Neural crest cell (in vitro differentiated cells): ENCODE measurements around the gene PHF21A. TPM values are rescaled to one million over a fixed set of nuclear protein-coding genes. Genes with fewer than 3 reads are reported as not detected.

Experiments
- DNase-seq: peaks from one replicate; pipeline ENCODE4 v3.0.0; 2021; ENCODE audit warnings: low read depth, mixed read lengths, low spot score
- H3K27ac Mint-ChIP-seq: one replicate; pipeline ENCODE4 v1.8.0; 2021; ENCODE audit warnings: mild to moderate bottlenecking, mixed read lengths; ENCODE audit not compliant: unreplicated experiment
- H3K27me3 Mint-ChIP-seq: 2 replicates; pipeline ENCODE4 v1.8.0; 2021; ENCODE audit warnings: low read depth, mild to moderate bottlenecking, mixed read lengths
- H3K36me3 Mint-ChIP-seq: 2 replicates; pipeline ENCODE4 v1.8.0; 2021; ENCODE audit warnings: low read depth, mild to moderate bottlenecking, mixed read lengths
- H3K4me1 Mint-ChIP-seq: 2 replicates; pipeline ENCODE4 v1.8.0; 2021; ENCODE audit warnings: mixed read lengths
- H3K4me3 Mint-ChIP-seq: one replicate; pipeline ENCODE4 v1.8.0; 2021; ENCODE audit warnings: mild to moderate bottlenecking, mixed read lengths
- H3K9me3 Mint-ChIP-seq: 2 replicates; pipeline ENCODE4 v1.8.0; 2021; ENCODE audit warnings: mixed read lengths
- CTCF ChIP-seq: fragments of 200-600 bp; sonication (generic); conservative IDR thresholded peaks from 2 replicates; pipeline ENCODE4 v1.5.0; 2021; ENCODE audit warnings: antibody characterized with exemption, mild to moderate bottlenecking
- total RNA-seq: library from RNA; stranded (reverse); gene quantifications from 2 replicates; pipeline ENCODE4 v1.2.1, GENCODE V29; 2021

PHF21A gene
- total RNA-seq, 1 donor from 2014 or later: 56.5 TPM

GRCh38 chr11:46141597-46141996 is 20.3 kb upstream of the PHF21A start:
- no peak for TF ChIP-seq CTCF

GRCh38 chr11:46134540-46134939 is 13.3 kb upstream of the PHF21A start:
- H3K4me1 Mint-ChIP-seq: no peaks in the 10 kb centered on the region
- no peaks in the 10 kb centered on the region for H3K9me3 Mint-ChIP-seq
- no peak for DNase-seq
- peaks cover 6% of the 10 kb centered on the region for H3K27me3 Mint-ChIP-seq
- no peak overlapping the region for H3K27ac Mint-ChIP-seq
- TF ChIP-seq CTCF: no peak
- no peaks in the 10 kb centered on the region for H3K36me3 Mint-ChIP-seq
- H3K4me3 Mint-ChIP-seq: no peak overlapping the region

More at GRCh38 chr11:46141597-46141996, 20.3 kb upstream of the PHF21A start:
- H3K4me1 Mint-ChIP-seq: no peaks in the 10 kb centered on the region
- no peaks in the 10 kb centered on the region for H3K36me3 Mint-ChIP-seq
- no peak overlapping the region for H3K27ac Mint-ChIP-seq
- peaks cover 3% of the 10 kb centered on the region for H3K27me3 Mint-ChIP-seq
- H3K9me3 Mint-ChIP-seq: no peaks in the 10 kb centered on the region
- no peak for DNase-seq
- no peak overlapping the region for H3K4me3 Mint-ChIP-seq

GRCh38 chr11:46134061-46134460 is 12.8 kb upstream of the PHF21A start:
- H3K36me3 Mint-ChIP-seq: no peaks in the 10 kb centered on the region
- no peak for DNase-seq
- H3K4me3 Mint-ChIP-seq: no peak overlapping the region
- H3K27me3 Mint-ChIP-seq: peaks cover 6% of the 10 kb centered on the region
- no peaks in the 10 kb centered on the region for H3K4me1 Mint-ChIP-seq
- H3K27ac Mint-ChIP-seq: no peak overlapping the region
- no peak for TF ChIP-seq CTCF
- H3K9me3 Mint-ChIP-seq: no peaks in the 10 kb centered on the region

- H3K9me3 Mint-ChIP-seq: no peaks in the 10 kb centered on the region
- H3K27ac Mint-ChIP-seq: peak overlapping the region; percentile 27
- no peak for DNase-seq
- TF ChIP-seq CTCF: no peak
- peaks cover 6% of the 10 kb centered on the region for H3K27me3 Mint-ChIP-seq
- no peaks in the 10 kb centered on the region for H3K4me1 Mint-ChIP-seq
- H3K4me3 Mint-ChIP-seq: no peak overlapping the region
- no peaks in the 10 kb centered on the region for H3K36me3 Mint-ChIP-seq
Measured at GRCh38 chr11:46133119-46133518, 11.9 kb upstream of the PHF21A start.

GRCh38 chr11:46130286-46130940 is 9.2 kb upstream of the PHF21A start:
- Mint-ChIP-seq H3K4me3 (no peak overlapping the region), H3K9me3 (no peaks in the 10 kb centered on the region), H3K4me1 (no peaks in the 10 kb centered on the region), H3K27ac (peak overlapping the region; percentile 54), H3K36me3 (no peaks in the 10 kb centered on the region), H3K27me3 (no peaks in the 10 kb centered on the region)
- no peak for TF ChIP-seq CTCF
- no peak for DNase-seq
